ENCODE results near the gene NOTCH2.

The NOTCH2 gene

GRCh38 chr1:119870917-119871596, 198.4 kb downstream of the NOTCH2 start:
- H3K4me3 ChIP-seq (ENCODE audit: low read depth, low read length), result no peak overlapping the region

GRCh38 chr1:119869995-119870394, 199.5 kb downstream of the NOTCH2 start:
- Histone ChIP-seq H3K9ac (ENCODE audit: low read depth, low read length) (no peak overlapping the region), H3K4me3 (ENCODE audit: low read depth, low read length) (no peak overlapping the region), H3K27ac (ENCODE audit: low read depth, low read length) (no peak overlapping the region), H3K9me3 (ENCODE audit: control insufficient read depth, insufficient read depth, low read length) (no peaks in the 10 kb centered on the region), H3K27me3 (ENCODE audit: control insufficient read depth, insufficient read depth, low read length) (no peaks in the 10 kb centered on the region), H3K36me3 (ENCODE audit: control insufficient read depth, insufficient read depth, low read length) (no peaks in the 10 kb centered on the region), H3K4me1 (ENCODE audit: control insufficient read depth, insufficient read depth, low read length) (no peaks in the 10 kb centered on the region)

More at GRCh38 chr1:119870917-119871596, 198.4 kb downstream of the NOTCH2 start:
- Histone ChIP-seq H3K4me1 (ENCODE audit: control insufficient read depth, insufficient read depth, low read length) (no peaks in the 10 kb centered on the region), H3K27ac (ENCODE audit: low read depth, low read length) (no peak overlapping the region), H3K36me3 (ENCODE audit: control insufficient read depth, insufficient read depth, low read length) (no peaks in the 10 kb centered on the region), H3K9ac (ENCODE audit: low read depth, low read length) (no peak overlapping the region), H3K9me3 (ENCODE audit: control insufficient read depth, insufficient read depth, low read length) (no peaks in the 10 kb centered on the region), H3K27me3 (ENCODE audit: control insufficient read depth, insufficient read depth, low read length) (no peaks in the 10 kb centered on the region)

- Histone ChIP-seq H3K4me1 (ENCODE audit: control insufficient read depth, insufficient read depth, low read length) (no peaks in the 10 kb centered on the region), H3K27ac (ENCODE audit: low read depth, low read length) (no peak overlapping the region), H3K9ac (ENCODE audit: low read depth, low read length) (no peak overlapping the region), H3K27me3 (ENCODE audit: control insufficient read depth, insufficient read depth, low read length) (no peaks in the 10 kb centered on the region), H3K9me3 (ENCODE audit: control insufficient read depth, insufficient read depth, low read length) (no peaks in the 10 kb centered on the region), H3K36me3 (ENCODE audit: control insufficient read depth, insufficient read depth, low read length) (no peaks in the 10 kb centered on the region), H3K4me3 (ENCODE audit: low read depth, low read length) (no peak overlapping the region)
These were observed 201.3 kb downstream of the NOTCH2 start for GRCh38 chr1:119868176-119868575.

GRCh38 chr1:119866451-119866850, 203.0 kb downstream of the NOTCH2 start:
- no peaks in the 10 kb centered on the region for H3K27me3 ChIP-seq (ENCODE audit: control insufficient read depth, insufficient read depth, low read length)
- H3K9me3 ChIP-seq (ENCODE audit: control insufficient read depth, insufficient read depth, low read length), result no peaks in the 10 kb centered on the region
- no peaks in the 10 kb centered on the region for H3K36me3 ChIP-seq (ENCODE audit: control insufficient read depth, insufficient read depth, low read length)
- H3K9ac ChIP-seq (ENCODE audit: low read depth, low read length), result no peak overlapping the region
- no peaks in the 10 kb centered on the region for H3K4me1 ChIP-seq (ENCODE audit: control insufficient read depth, insufficient read depth, low read length)
- no peak overlapping the region for H3K4me3 ChIP-seq (ENCODE audit: low read depth, low read length)
- H3K27ac ChIP-seq (ENCODE audit: low read depth, low read length), result no peak overlapping the region

- no peak overlapping the region for H3K9ac ChIP-seq (ENCODE audit: low read depth, low read length)
These were observed 203.8 kb downstream of the NOTCH2 start for GRCh38 chr1:119865627-119866026.

GRCh38 chr1:119862276-119862675, 207.2 kb downstream of the NOTCH2 start:
- H3K27ac ChIP-seq (ENCODE audit: low read depth, low read length), result no peak overlapping the region
- no peak overlapping the region for H3K4me3 ChIP-seq (ENCODE audit: low read depth, low read length)
- no peaks in the 10 kb centered on the region for H3K27me3 ChIP-seq (ENCODE audit: control insufficient read depth, insufficient read depth, low read length)
- no peaks in the 10 kb centered on the region; the same call in 1 of the 2 replicates for H3K4me1 ChIP-seq (ENCODE audit: control insufficient read depth, insufficient read depth, low read length)
- no peaks in the 10 kb centered on the region for H3K36me3 ChIP-seq (ENCODE audit: control insufficient read depth, insufficient read depth, low read length)
- H3K9me3 ChIP-seq (ENCODE audit: control insufficient read depth, insufficient read depth, low read length), result no peaks in the 10 kb centered on the region
- H3K9ac ChIP-seq (ENCODE audit: low read depth, low read length), result no peak overlapping the region

More at GRCh38 chr1:119865627-119866026, 203.8 kb downstream of the NOTCH2 start:
- Histone ChIP-seq H3K36me3 (ENCODE audit: control insufficient read depth, insufficient read depth, low read length) (no peaks in the 10 kb centered on the region), H3K9me3 (ENCODE audit: control insufficient read depth, insufficient read depth, low read length) (no peaks in the 10 kb centered on the region), H3K27ac (ENCODE audit: low read depth, low read length) (no peak overlapping the region), H3K4me1 (ENCODE audit: control insufficient read depth, insufficient read depth, low read length) (no peaks in the 10 kb centered on the region), H3K4me3 (ENCODE audit: low read depth, low read length) (no peak overlapping the region), H3K27me3 (ENCODE audit: control insufficient read depth, insufficient read depth, low read length) (no peaks in the 10 kb centered on the region)

Data from HUES48 (cell line).